Tibial nerve (tissue), 4 donors: Measurements from ENCODE around the gene ZNF438. TPM values are rescaled to one million over a fixed set of nuclear protein-coding genes. Genes with fewer than 3 reads are reported as not detected.

Experiments
- DNase-seq, 2 donors: peaks; one replicate each; pipeline ENCODE4 v3.0.0-alpha.2; 2019; ENCODE audit warnings: low spot score in 2 of 2
- H3K27ac ChIP-seq, 4 donors: fragments of 200-600 bp; sonication (generic) in 3 of 4; one replicate each; pipeline ENCODE4 v1.5.1; 2017 to 2019; ENCODE audit warnings: mild to moderate bottlenecking in 1 of 4
- H3K27me3 ChIP-seq, 2 donors: fragments of 200-600 bp; sonication (generic) in 1 of 2; one replicate each; pipeline versions ENCODE4 v1.5.1 to v1.6.0; 2017 to 2019
- H3K36me3 ChIP-seq, 3 donors: fragments of 200-600 bp; sonication (generic); one replicate each; pipeline ENCODE4 v1.5.1; 2018 to 2019
- H3K4me1 ChIP-seq, 4 donors: fragments of 200-600 bp; sonication (generic) in 3 of 4; one replicate each; pipeline ENCODE4 v1.5.1; 2017 to 2019
- H3K4me3 ChIP-seq, 4 donors: fragments of 200-600 bp; sonication (generic) in 3 of 4; one replicate each; pipeline ENCODE4 v1.5.1; 2017 to 2019; ENCODE audit warnings: mild to moderate bottlenecking in 1 of 4, moderate library complexity in 1 of 4
- H3K9me3 ChIP-seq, 4 donors: fragments of 200-600 bp; sonication (generic) in 3 of 4; one replicate each; pipeline ENCODE4 v1.5.1; 2017 to 2019
- CTCF ChIP-seq, 5 experiments: fragments of 200-600 bp in 3 of 5; fragments of 450-650 bp in 2 of 5; sonication (generic) in 3 of 5; IDR thresholded peaks; one replicate each; pipeline ENCODE4 v1.5.1; 2016 to 2019; ENCODE audit warnings: antibody characterized with exemption in 5 of 5, mild to moderate bottlenecking in 3 of 5, moderate library complexity in 2 of 5
- EP300 ChIP-seq, 2 donors: sonication (generic); formaldehyde crosslinking; IDR thresholded peaks; one replicate each; pipeline ENCODE4 v1.6.1; 2017; ENCODE audit warnings: antibody characterized with exemption in 2 of 2, mild to moderate bottlenecking in 1 of 2
- POLR2A ChIP-seq, 2 donors: fragments of 450-650 bp; IDR thresholded peaks; one replicate each; pipeline ENCODE4 v1.6.1; 2017; ENCODE audit warnings: antibody characterized with exemption in 2 of 2, mild to moderate bottlenecking in 2 of 2, moderate library complexity in 2 of 2
- WGBS, 2 donors: methylation state at CpG; one replicate each; pipeline ENCODE4 v1.1.5; 2018; 5-methylcytosine and 5-hydroxymethylcytosine counted together
- total RNA-seq, 4 donors: library from RNA; depleted of rRNA; stranded (reverse); fragments of >200 nt; gene quantifications; one replicate each; pipeline ENCODE4 v1.1.0, GENCODE V29; 2016

The ZNF438 gene
- total RNA-seq, 4 donors from 2014 or later, result 10.8 to 26.5 (median 19.7) TPM

- no peaks in the 10 kb centered on the region for H3K27me3 ChIP-seq
- WGBS, 2 donors, result 90 to 97% methylated on average over 1 of the region's 1 CpG
- peaks cover 0 to 10% (median 0%) of the 10 kb centered on the region in 4 donors for H3K4me1 ChIP-seq
- peaks cover 0 to 20% (median 0%) of the 10 kb centered on the region in 3 donors for H3K36me3 ChIP-seq
- DNase-seq, result no peak
- no peak overlapping the region for H3K27ac ChIP-seq
- H3K9me3 ChIP-seq, result no peaks in the 10 kb centered on the region
- no peak for TF ChIP-seq POLR2A (IDR thresholded peaks at IDR 0.05)
- no peak for TF ChIP-seq CTCF (IDR thresholded peaks at IDR 0.05)
- no peak for TF ChIP-seq EP300 (IDR thresholded peaks at IDR 0.05)
- H3K4me3 ChIP-seq, result no peak overlapping the region
These were observed 132.7 kb downstream of the ZNF438 start for GRCh38 chr10:30898964-30899363.

- H3K4me1 ChIP-seq, result peaks cover 0 to 14% (median 0%) of the 10 kb centered on the region in 4 donors
- peaks cover 0 to 15% (median 0%) of the 10 kb centered on the region in 3 donors for H3K36me3 ChIP-seq
- H3K4me3 ChIP-seq, result no peak overlapping the region
- DNase-seq, result no peak
- no peak for TF ChIP-seq POLR2A (IDR thresholded peaks at IDR 0.05)
- TF ChIP-seq CTCF (IDR thresholded peaks at IDR 0.05), result no peak
- no peak for TF ChIP-seq EP300 (IDR thresholded peaks at IDR 0.05)
- H3K9me3 ChIP-seq, result no peaks in the 10 kb centered on the region
- 91 to 96% methylated on average over 1 of the region's 1 CpG for WGBS, 2 donors
- H3K27me3 ChIP-seq, result no peaks in the 10 kb centered on the region
- no peak overlapping the region for H3K27ac ChIP-seq
These were observed 134.1 kb downstream of the ZNF438 start for GRCh38 chr10:30897547-30897946.

GRCh38 chr10:30897048-30897447 lies 134.6 kb downstream of the ZNF438 start:
- Histone ChIP-seq H3K27ac (no peak overlapping the region), H3K4me3 (no peak overlapping the region), H3K27me3 (no peaks in the 10 kb centered on the region), H3K4me1 (peaks cover 0 to 14% (median 0%) of the 10 kb centered on the region in 4 donors), H3K36me3 (peaks cover 0 to 10% (median 0%) of the 10 kb centered on the region in 3 donors), H3K9me3 (no peaks in the 10 kb centered on the region)
- TF ChIP-seq EP300 (IDR thresholded peaks at IDR 0.05) (no peak), CTCF (IDR thresholded peaks at IDR 0.05) (no peak), POLR2A (IDR thresholded peaks at IDR 0.05) (no peak)
- DNase-seq, result no peak

- TF ChIP-seq CTCF (IDR thresholded peaks at IDR 0.05), result no peak
- no peak for TF ChIP-seq POLR2A (IDR thresholded peaks at IDR 0.05)
- TF ChIP-seq EP300 (IDR thresholded peaks at IDR 0.05), result no peak
- WGBS, 2 donors, result 50 to 56% methylated on average over 5 of the region's 5 CpGs
- DNase-seq, result no peak
These were observed 137.4 kb downstream of the ZNF438 start for GRCh38 chr10:30894221-30894620.

GRCh38 chr10:30893208-30893607 lies 138.5 kb downstream of the ZNF438 start:
- Histone ChIP-seq H3K4me3 (no peak overlapping the region), H3K27me3 (no peaks in the 10 kb centered on the region), H3K36me3 (no peaks in the 10 kb centered on the region), H3K9me3 (no peaks in the 10 kb centered on the region), H3K27ac (no peak overlapping the region), H3K4me1 (peaks cover 0 to 18% (median 0%) of the 10 kb centered on the region in 4 donors)
- 68% methylated on average over 1 of the region's 1 CpG for WGBS, 2 donors
- TF ChIP-seq CTCF (IDR thresholded peaks at IDR 0.05), result no peak
- TF ChIP-seq POLR2A (IDR thresholded peaks at IDR 0.05), result no peak
- no peak for DNase-seq

More at GRCh38 chr10:30894221-30894620, 137.4 kb downstream of the ZNF438 start:
- Histone ChIP-seq H3K4me1 (peaks cover 0 to 18% (median 0%) of the 10 kb centered on the region in 4 donors), H3K27ac (peak overlapping the region in 1 of 4 donors; percentile 51), H3K36me3 (no peaks in the 10 kb centered on the region), H3K4me3 (no peak overlapping the region), H3K27me3 (no peaks in the 10 kb centered on the region), H3K9me3 (no peaks in the 10 kb centered on the region)
